HG02884 (cell line): ENCODE measurements around the gene SIX3.

Experiments
- ATAC-seq: cut with Tn5 transposase; IDR thresholded peaks from one replicate; pipeline ENCODE4 v1.9.1; 2021; ENCODE audit warnings: mild to moderate bottlenecking, moderate library complexity; ENCODE audit not compliant: unreplicated experiment

Gene SIX3

DNA sequence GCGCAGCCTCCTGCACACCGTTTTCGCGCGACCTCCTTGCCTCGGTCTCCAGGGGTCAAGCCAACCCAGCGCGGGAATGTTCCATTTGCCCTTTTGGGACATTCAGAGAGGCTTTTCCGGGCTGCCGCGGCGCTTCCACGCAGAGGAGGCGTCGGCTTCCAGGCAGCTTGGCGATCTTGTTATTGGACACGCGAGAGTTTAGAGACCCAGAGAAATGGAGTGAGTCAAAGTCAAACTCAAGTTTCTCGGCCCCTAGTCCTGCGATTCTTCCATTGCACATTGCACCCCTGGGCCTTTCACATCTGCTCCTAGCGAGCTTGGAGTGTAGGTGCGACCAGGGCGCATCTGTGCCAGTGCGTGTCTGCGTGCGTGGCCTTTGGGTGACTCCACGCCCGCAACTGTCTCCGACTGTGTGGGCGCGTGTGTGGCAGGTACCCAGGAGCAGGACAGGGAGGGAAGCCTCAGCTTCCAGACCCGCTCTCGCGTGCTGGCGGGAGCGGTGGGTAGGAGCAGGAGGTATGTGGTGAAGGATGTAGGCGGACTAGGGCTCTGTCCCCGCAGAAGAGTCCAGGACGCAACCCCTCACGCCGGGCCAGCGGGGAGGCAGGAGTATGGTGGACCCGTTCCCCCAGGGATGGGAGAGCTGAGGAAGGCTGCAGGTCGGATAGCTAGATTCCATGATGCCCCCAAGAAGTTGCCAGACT lies 13.5 kb downstream of the SIX3 start:
- peak; percentile 13 for ATAC-seq

DNA sequence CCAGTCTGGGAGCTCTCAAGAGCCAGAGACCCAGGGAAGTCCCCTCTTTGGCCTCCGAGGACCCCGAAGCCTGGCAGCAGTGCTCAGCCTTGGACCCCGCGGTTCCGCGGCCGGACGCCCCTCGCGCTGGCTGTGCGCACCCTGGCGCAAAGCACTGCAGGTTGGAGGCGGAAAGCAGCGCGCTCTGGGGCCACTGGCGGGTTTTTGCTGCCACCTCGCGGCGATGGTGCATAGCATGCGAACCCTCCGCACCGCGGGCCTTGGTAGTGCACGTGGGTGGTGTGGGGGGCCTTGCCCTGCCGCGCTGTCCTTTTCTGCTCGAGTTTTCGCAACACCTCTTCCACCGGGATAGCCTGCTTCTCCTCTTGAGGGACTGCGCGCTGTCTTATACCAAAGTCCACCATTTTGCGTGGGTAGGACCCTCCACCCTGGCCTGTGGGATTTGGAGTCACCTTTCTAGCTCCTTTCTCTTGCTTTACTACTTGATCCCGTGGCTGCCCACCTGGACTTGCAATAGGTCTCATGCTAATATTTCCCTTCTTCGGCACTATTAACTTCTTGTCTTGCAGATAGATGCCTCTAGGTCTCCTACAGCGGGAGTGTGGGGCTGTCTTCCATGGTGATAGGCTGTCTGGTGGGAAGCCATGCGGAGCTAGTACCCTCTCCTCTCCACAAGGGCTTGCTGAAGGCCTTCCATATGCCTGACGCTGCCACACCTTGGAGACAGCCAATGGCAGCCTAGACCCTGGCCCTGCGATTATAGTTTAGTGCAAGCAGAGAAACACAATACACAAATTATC lies 14.3 kb downstream of the SIX3 start:
- ATAC-seq: peak; percentile 70

DNA sequence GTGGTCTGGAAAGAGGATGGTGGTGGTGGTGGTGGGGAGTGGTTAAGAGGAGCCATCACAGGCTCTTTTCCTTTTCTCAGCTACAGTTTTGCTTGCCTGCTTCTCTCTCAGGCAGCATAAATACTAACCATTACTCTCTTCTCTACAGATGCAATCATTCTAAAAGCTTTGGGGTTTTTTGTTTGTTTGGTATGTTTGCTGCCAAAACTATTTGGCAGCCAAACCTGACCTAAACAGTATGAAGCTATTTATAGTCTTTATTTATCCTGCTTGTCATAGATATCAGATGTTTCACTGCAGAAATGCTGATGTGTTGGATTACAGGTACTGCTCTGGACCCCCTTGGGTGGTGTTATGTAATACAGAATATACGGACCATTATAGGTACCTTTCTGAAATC lies 15.3 kb downstream of the SIX3 start:
- ATAC-seq: no peak

DNA sequence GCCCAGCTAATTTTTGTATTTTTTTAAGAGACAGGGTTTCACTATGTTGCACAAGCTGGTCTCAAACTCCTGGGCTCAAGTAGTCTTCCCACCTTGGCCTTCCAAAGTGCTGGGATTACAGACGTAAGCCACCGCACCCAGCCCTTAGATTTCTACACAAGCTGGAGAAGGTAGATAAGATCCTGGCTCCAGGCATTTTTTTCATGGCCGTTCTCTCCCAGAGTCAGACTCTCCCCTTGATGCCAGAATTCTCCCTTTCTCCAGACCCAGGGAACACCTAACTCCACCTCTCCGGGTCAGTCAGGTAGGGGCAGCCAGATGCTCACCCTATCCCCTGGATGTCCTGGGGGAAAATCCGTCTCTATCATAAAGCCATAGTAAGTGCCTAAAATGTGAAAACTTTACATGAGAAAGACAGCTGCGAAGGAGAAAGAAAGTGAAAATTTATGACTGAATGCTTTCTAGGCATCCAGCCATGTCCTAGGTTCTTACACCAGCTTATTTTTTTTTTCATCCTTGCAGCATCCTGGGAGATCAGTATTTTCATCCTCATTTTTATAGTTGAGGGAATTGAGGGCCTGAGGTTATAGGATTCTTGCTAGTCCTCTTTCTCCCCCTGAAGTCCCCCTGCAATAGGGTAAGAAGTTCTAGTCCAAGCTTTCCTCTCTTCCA lies 16.3 kb downstream of the SIX3 start:
- no peak for ATAC-seq

DNA sequence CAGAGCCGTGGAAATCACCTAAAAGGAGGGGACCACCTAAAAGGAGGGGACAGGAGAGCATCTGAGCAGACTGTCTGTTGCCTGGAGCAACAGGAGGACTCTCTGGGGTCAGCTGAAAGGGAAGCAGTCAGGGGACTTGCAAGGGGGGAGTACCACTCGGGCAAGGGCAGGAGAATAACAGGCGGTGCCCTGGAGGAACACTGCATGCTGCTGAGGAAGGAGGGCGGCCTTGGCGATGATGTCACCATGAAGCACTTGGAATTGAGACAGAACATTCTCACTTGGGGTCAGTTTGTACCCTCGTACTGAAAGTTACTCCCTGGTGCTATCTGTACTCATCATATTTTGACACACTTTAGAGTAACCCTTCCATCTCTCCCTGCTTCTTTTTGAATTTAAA lies 18.4 kb downstream of the SIX3 start:
- no peak for ATAC-seq

DNA sequence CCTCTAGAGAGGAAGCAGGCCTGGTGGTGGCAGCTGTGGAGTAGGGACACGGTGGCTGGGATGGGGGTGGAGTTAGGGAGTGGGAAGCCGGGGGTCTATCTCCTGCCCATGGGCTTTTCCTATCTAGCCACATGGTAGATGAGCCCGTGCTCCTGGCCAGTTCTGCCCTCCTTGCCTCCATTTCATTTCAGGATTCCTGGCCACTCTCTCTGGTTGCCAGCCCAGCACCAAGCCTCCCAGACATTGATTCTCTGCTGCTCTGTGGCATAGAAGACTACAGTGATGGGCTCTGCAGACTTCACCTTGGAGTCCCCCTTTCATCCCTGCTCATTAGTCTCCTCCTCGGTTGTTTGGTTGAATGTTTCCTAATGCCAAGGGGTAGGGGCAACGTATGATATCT lies 19.4 kb downstream of the SIX3 start:
- no peak for ATAC-seq

DNA sequence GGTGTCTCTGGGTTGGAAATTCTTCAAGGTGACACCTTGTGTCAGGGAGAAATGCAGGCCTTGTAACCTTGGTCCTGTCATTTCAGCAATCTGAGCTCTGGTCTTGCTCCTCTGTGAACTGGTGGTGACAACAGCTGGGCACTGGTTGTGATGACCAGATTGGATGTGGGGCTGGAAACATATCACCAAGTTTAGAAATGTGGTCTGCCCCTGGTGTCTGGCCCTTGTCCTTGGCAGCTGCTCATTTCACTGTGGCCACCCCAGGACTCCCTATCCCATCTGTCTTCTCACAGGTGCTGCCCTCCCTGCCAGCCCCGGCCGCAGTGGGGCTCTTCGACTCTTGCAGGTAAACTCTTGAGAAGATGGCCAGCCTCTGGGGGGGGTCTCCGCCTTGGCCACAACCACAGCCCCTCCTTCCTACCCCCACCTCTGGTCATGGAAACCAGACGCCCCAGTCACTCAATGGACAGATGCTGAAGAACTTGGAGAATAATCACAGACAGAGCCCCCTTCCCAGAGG lies 20.7 kb downstream of the SIX3 start:
- no peak for ATAC-seq

DNA sequence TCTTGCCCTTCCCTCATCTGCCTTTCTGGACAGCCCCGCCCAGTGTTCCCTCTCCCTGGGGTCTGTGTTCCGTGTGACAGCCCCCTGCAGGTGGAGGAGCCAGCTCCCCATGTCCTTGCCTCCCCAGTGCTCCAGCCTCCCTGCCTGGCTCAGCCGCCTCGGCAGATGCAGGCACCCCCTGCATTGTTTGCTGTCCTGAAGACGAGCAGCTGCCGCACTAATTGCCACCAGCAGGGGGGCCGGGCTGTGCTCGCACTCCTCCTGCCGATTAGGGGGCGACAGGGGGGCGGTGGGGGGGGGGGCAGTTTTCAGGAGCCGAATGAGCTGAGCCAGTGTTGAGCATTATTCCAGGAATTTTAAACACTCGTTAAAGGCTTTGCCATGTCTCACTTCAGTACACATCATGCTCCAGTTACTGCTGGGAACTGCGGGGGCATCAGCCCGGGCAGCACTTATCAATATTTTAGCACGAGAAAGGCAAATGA lies 23.3 kb downstream of the SIX3 start:
- ATAC-seq: no peak

DNA sequence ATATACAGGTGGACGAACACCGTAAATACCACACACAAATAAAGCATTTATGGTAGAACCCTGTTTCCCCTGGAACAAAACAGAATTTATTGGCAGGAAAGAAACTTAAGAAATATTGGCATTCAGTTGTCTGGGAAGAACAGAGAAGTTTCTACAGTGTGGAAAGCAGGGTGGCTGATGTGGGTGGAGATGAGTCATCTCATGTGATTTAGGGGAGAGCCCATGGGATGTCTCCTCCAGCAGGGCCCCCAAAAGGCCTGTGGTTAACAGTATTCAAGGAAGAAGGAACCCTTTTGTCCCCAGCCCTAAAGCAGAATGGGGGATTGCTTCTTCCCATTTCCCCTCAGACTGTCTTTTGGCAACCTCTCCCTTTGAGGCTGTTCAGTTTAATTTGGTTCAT lies 24.2 kb downstream of the SIX3 start:
- no peak for ATAC-seq

DNA sequence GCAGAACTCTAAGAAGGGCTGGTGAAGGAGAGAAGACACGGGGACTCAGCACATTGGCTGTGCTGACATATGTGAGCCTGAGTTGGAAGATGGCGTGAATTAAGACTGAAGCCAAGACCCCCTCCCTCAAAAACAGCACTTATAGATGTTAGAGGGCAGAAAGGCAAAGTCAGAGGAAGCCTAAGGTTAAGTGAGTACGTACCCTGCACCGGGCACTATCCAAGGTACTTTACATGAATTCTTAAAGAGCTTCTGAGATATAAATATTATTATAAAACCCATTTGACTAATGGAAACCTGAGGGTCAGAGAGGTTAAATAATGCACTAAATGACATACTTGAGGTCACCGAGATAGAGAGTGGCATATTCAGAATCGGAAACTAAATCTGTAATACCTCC lies 25.6 kb downstream of the SIX3 start:
- ATAC-seq: no peak

DNA sequence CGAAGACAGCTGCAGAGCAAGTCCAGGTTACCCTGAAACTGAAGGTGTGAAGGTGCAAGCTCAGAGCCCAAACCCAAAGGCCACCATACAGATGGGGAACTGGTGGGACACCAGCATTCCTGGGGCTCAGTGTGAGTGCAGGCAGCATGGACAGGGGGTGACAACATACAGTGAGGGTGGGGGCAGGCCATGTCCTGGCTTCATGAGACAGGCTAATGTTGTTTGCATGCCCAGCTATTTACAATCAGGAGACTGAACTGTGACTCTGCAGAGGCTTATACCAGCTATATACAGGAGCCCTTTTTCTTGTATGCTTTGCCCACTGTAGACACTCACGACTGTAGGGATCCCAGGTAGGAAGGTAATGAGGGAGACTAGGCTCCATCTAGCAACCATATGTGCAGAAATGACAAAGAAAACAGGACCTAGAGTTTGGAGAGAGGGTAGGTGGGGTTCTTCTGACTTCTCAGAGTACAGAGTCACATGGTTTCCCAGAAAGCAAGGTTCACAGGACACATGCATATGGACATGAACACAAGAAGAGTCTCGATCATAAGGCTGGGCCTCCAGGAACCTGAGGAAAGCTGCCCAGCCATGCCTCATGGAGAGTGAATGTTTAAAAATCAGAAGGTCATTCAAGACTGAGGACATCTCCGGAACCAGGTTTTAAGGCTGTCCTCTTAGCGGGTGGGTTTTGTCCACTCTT lies 26.4 kb downstream of the SIX3 start:
- no peak for ATAC-seq

DNA sequence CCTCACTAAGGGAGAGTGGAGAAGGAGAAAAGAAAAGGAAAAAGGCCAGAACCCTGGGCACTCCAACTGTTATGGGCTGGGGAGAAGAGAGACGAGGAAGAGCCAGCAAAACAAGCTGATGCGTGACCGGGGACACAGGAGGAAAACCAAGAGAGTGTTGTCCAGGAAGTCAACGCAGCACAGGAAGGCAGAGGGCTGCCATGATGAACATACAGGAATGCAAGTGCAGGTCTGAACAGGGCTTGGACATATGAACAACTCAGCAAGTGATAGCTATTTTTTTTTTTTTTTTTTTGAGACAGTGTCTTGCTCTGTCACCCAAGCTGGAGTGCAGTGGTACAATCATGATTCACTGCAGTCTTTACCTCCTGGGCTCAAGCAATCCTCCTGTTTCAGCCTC lies 28.4 kb downstream of the SIX3 start:
- no peak for ATAC-seq

DNA sequence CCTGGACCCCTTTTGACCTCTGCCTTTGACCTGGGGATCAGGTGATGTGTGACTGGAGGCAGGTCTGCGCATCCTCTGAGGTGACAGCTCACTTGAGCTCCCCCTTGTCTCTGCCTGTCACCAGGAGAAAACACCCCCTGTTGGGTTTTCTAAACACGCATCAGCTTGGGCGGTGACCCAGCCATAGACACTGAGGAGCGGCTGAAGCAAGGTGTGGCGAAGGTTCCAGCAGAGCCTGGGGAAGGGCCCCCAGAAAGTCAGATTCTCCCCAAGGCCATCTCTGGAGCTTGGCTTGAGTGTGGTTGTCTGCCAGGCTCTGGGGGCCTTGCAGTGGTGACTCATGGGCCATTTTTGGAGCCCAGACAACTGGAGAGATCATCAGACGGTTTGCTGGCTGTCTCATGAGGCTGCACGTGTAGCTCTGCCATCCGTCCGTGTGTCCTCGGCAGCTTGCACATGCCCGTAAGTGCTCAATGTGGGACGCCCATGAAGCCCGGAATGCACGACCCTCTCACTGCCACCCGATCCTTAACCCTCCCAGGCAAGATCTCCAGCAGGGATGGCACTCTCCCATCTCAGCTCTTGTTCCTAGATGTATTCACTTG lies 29.4 kb downstream of the SIX3 start:
- no peak for ATAC-seq

DNA sequence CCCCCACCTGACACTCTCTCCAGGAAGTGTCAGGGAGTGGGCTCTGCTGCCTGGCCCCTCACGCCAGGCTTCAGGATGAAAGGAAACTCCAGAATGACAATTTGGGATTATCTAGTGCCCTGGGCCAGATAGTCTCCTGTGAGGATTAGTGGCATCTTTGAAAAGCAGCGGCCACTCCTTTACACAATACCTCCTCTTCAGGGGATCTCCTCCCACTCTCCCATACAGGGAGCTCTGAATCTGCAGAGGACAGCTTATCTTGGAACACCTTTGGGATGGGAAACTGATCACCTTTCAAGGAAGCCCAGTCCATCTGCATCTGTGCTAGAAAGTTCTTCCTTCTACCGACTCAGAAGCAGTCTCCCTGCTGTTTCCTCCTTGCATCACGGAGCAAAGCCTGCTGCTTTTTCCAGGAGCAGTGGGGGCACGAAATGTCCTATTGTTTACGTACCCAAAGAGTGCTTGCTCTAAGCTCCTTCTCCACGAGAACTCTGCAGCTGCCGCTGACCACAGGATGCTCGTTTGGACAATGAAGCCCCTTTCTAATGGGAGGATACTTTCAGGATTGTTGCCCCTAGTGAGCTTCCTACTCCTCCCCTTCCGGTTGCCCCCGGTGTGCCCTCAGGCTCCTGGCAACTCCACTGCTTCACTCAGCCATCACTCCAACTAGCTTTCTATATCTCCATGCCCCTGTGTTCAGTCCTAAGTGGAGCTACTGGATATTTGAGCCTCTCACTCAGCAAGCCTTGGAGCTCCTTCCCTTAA lies 31.5 kb downstream of the SIX3 start:
- ATAC-seq: no peak

DNA sequence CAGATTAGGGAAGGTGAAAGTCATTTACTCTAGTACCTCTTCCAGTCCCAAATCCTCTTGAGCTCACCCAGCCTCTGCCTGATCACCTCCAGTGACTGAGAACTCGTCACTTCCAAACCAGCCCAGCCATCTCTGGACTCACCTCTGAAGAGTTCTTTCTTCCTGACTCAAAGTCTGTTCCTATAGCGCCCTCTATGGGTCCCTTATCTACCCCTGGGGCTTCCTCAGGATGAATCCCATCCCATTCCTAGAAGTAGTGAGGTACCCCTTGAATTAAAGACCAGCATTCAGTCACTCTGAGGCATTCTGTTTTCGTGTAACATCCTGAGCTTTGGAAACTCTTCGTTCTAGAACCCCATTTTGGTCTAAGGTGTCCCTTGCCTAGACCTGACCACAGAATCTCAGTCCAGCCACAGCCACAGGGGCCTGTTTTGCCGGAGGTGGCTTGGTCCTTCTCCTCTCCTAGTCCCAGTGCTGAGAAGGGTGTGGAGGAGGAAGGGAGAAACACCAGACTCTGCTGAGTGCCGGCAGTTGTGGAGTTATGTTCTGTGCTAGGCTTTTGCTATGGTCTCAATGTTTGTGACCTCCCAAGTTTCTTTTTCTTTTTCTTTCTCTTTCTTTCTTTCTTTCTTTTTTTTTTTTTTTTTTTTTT lies 32.7 kb downstream of the SIX3 start:
- ATAC-seq: no peak

DNA sequence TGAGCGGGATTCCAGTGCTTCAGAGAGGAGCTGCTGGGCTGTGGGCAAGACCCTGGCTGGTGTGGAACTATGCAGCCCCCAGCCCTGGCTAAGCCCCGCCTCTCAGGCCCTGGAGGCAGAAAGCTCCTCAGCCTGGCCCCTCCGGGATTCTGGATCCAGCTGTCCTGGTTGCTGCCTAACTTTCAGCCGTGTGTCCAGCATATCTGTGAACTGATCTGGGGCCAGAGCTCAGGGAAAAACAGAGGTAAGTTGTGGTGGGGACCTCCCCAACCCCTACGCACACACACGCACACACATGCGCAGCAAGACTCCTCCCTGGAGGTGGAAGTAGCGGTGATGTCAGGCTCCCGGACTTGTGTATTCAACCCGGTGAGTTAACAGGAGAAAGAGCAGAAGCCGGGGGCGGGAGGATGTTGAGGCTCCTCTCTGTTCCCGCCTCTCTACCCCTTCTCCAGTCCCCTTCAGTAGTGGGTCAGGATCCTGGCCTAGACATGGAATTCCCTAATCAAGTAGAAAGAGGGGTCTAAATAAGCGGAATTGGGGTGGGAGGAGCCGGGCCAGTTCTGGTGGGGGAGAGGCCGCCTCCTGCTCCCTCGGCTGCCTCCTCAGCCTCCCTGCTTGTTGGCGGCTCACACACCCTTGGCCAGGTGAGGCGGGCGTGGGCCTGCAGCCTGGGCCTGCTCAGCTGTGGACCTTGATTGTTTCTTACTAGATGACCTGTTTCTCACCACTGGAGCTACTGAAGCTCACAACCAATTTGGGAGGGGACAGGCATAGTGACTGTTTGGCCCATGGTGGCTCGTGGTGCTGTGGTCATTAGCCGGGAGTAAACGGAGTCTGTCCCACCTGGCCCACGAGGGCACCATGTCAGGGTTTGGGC lies 34.3 kb downstream of the SIX3 start:
- ATAC-seq: no peak

DNA sequence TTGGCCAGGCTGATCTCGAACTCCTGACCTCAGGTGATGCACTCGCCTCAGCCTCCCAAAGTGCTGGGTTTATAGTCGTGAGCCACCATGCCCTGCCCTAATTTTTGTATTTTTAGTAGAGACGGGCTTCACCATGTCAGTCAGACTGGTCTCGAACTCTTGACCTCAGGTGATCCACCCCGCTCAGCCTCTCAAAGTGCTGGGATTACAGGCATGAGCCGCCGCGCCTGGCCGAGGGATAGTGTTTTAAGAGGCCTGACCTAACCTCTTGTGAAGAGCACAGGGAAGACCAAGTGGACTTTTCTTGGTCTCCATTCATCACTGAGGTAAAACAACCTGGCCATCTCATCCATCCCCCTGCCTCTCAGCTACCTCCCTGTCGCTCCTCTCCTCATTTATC lies 38.1 kb downstream of the SIX3 start:
- no peak for ATAC-seq
